GM19035 (cell line): ENCODE results near the gene NLRC5.
"Not testable (repeated sequence)": the region's sequence is repeated elsewhere in the genome, so short reads cannot be mapped to it uniquely, and the experiment has no call there.

ENCODE experiments used
- ATAC-seq: cut with Tn5 transposase; IDR thresholded peaks from one replicate; pipeline ENCODE4 v1.9.1; 2021; ENCODE audit not compliant: unreplicated experiment

Gene NLRC5

DNA sequence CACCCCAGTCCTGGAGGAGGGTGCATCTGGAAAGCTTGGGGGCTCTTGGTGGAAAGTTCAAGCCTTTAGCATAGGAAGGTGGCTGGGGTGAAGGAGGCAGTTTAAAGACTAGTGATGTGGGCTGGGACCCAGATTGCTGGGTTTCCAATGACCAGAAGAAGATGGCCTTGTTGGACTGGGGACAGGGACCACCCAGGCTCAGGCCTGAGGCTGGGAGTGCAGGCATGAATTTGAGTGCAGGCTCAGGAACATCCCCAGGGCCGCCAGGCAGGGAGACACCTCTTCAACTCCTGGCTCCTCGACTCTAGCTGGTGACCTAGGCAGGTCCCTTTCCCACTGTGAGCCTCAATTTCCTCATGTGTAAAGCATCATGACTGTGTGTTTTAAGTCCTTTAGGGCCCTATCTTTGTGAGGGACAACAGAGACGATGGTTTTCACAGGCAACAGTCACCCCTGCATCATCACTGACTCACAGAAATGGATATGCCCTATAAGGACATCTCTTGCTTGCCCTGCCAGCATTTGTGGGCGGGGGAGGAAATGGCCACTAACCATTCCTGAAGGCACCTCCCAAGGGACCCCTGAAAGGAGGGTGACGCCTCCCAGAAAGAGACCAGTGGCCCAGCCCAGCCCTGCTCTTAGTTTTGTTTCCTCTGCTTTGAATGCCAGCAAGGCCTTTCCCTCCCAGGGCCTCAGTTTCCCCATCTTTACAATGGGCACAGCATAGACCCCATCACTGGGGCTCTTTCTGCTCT lies 11.1 kb downstream of the NLRC5 start:
- ATAC-seq = no peak

GRCh38 chr16:57001026-57001679 lies 11.8 kb downstream of the NLRC5 start:
- ATAC-seq = no peak

DNA sequence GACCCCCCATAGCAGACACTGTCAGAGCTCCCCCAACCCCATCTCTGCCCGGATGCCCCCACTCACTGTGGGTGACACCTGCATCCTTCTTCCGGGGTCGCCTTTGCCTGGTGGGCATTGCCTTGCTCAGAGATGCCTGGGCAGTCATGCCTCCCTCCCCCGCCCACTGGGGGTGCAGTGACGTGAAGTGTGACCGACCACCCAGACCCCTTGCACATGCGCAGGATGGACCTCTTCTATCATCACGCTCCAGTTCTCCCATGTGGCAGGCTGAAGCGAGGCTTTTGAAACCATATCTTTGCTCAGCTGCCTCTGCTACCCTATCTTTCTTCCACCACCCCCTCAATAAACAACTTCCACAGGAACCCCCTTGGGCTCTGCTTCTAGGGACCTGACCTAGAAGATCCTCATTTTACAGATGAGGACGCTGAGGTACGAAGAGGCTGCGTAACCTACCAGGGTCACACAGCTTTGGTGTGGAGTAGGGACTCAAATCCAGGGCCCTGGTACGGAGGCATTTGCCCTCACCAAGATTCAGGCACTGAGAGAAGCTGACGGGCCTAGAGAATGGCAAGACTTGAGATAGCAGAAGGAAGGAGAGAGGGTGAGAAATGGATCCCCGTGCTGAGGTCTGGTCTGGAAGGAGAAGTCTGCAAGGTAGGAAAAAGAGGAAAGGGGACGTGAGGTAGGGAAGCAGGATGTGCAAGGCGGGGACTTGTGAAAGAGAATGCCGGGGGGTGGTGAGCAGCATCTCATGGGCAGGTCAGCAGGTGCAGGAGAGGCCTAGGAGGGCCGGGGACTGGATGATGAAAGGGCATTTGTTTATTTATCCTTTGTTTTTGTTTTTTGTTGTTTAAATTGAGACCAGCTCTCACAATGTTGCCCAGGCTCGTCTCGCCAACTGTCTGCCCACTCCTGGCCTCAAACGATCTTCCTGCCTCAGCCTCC lies 14.4 kb downstream of the NLRC5 start:
- no peak for ATAC-seq

DNA sequence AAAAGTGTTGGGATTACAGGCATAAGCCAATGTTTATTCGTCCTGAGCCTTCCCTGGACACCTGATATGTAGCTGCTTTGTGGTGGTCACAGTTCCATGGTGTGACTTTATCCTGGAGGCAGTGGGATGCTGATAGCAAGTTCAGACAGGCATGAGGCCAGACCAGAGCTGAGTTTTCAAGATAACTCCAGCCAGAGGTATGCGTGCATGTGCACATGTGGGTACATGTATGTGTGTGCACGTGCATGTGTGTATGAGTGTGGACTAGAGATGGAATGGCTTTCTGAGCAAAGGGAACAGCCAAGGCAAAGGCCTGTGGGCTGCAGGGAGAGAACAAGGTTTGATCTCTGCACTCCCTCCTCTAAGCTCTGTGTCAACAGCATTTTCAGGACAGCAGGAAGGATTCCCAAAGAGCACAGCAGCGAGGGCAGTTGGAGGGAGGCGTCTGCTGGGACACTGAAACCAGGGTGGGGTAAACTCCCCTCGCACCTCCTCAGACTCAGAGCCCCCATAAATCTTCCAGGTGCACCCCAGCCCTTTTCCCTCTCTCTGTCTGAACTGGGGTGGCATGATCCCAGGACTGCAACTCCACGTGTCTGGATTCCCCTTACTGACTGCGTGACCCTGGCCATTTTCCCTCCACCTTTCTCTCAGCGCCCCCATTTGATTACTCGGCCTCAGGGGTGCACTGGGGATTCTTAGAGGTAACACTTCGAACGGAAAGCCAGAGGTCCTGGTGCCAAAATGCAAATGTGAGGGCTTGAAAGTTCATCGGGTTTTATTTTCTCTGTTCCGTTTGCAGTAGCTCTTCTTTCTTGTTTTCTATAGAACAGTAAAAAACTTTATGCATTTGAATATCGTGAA lies 15.3 kb downstream of the NLRC5 start:
- peak; percentile 37 for ATAC-seq

- ATAC-seq = not testable (repeated sequence)
Observed at GRCh38 chr16:57005597-57005996, 16.2 kb downstream of the NLRC5 start.

DNA sequence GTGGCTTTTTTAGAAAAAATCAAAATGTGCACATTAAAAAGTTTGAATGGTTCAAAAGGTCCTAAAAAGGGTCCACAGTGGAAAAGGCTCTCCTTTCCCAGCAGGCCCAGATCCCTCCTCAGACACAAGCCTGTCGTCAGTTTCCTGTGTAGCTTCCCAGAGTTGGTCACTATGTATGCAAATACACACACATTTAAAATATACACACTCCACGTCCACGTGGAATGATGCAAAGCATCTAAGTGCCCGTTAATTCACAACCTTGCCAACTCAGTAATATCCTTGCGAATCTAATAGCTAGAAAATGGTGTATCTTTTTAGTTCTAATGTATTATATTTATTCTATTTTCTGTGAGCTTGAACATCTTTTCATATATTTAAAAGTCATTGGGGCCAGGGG lies 17.7 kb downstream of the NLRC5 start:
- no peak for ATAC-seq

GRCh38 chr16:57007530-57007929 lies 18.2 kb downstream of the NLRC5 start:
- ATAC-seq = no peak

GRCh38 chr16:57008440-57008839 lies 19.1 kb downstream of the NLRC5 start:
- ATAC-seq = no peak

DNA sequence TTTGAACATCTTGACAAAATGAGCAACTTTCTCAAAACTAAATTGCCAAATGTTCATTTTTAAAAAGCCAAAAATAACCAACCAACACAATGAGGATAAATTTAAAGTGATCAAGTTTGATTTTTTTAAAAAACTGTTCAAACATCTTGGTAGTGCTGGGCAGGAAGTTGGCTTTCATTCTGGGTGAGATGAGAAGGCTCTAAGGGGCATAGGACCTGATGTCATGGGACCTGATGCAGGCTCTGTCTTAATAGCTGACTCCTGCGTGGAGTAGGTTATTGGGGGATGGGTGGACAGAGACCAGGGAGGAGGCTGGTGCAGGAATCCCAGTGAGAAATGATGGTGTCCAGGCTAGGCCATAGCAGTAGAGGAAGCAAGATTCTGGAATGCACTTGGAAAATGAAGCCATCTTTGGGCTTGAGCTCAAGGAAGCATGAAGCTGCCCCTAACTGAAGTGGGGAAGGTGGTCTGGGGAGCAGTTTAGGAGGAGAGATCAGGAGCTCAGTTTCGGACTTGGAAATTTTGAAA lies 20.4 kb downstream of the NLRC5 start:
- ATAC-seq = no peak

- ATAC-seq = no peak
Observed at GRCh38 chr16:57012353-57012752, 23.0 kb downstream of the NLRC5 start.

GRCh38 chr16:57013229-57013628 lies 23.9 kb downstream of the NLRC5 start:
- ATAC-seq = no peak

GRCh38 chr16:57013902-57014301 lies 24.5 kb downstream of the NLRC5 start:
- no peak for ATAC-seq

DNA sequence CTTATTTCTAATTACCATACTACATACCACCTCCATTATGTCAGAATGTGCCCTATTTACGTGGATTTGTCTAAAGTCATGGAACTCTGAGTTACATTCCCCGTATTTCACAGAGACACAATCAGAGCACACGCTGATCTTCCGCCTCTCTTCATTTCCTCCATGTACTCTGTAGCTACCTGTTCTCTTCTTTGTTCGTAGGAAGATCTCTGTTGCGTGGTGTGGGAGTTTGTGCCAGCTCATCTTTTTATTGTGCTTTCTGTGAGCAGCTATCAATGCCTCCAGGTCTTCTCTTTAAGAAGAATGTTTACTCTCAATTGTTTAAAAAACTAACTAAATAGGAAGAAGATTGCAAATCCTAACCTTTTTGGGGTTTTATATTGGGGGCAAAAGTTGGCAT lies 26.9 kb downstream of the NLRC5 start:
- ATAC-seq = no peak

DNA sequence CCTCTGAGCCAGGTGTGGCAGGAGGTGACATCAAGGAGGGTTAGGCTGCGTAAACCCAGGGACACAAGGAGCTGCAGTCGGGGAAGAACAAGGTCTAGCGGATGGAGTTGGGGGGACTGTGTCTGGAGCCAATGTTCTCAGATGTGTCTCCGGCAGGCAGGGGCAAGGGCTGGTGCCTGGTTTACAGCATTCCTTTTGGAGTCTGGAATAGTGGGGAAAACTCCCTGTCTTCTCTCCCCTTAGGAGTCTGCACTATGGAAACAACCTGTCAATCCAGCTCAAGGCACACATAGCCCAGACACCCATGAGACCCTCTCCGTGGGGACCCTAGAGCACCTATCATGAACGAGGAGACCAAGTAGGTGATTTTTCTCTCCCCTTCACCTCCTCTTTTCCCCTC lies 27.5 kb downstream of the NLRC5 start:
- ATAC-seq = no peak

DNA sequence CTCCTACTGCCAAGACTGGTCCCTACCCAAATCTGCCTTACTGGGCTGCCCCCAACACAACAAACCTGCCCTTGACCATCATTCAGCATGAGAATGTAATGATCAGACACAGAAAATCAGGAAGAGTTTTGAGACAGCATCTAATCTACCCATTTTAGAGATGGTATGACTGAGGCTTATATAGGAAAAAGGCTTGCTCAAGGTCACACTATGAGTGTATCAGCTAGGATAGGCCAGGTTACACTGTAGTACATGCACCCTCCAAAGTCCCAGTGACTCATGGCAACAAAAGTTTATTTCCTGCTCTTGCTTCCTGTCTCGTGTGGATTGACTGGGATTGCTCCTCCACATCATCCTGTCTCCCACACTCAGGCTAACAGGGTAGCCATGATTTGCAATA lies 27.9 kb downstream of the NLRC5 start:
- ATAC-seq = no peak

DNA sequence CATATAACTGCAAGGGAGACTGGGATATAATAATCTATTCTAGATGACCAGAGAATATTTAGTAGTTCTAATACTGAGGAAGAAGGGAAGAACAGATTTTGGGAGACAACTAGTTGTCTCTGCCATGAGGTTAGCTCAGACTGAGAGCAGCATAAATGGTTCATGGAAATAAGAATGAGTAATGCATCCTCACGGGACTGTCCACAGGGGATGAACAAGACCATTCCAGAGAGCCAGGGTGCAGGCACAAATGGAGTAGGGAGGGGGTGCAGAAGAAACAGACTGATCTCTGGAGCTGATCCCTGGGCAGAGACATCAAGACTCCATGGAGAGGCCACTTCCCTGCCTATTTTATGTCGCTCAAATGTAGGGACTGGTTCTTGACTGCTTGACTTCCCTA lies 30.4 kb downstream of the NLRC5 start:
- no peak for ATAC-seq

DNA sequence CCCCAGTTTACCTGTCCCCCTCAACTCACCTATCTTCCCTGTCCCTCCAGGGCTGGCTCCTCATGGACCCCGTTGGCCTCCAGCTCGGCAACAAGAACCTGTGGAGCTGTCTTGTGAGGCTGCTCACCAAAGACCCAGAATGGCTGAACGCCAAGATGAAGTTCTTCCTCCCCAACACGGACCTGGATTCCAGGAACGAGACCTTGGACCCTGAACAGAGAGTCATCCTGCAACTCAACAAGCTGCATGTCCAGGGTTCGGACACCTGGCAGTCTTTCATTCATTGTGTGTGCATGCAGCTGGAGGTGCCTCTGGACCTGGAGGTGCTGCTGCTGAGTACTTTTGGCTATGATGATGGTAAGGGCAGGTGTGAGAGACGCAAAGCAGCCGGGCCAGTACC lies 31.3 kb downstream of the NLRC5 start:
- no peak for ATAC-seq

DNA sequence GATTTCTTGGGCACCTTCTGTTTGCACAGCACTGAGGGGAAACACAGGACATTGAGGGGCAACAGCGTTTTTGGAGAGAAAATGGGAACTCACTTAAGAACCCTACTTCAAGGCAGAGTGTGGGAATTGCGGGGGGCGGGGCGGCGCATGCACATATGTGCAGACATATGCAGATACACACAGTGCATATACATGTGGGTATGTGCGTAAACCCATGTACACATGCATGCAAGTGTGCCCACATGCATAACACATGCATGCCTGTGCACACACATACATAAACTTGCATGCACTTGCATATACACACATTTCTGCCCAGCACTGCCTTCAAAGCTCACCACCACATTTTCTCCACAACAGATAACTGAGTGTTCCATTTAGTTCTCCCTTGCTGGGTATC lies 32.4 kb downstream of the NLRC5 start:
- no peak for ATAC-seq

DNA sequence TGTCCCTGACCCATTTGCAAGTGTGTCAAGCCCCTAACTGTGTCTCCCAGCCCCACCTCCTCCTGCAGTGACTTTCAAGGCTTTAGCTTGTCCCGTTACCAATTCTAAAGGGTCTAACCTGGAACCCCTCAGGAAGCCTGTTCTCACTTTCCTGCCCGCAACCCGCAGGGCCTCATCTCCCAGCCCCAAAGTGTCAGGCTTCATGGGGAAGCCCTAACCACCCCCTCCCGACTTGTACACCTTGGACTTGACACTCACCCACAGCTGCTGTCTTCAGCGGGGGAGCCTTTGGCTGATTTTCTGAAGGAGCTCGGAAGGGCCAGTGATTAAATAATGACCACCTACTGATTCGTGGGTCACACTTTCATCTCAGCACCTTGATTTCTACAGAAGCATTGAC lies 33.1 kb downstream of the NLRC5 start:
- ATAC-seq = no peak

- ATAC-seq = no peak
Observed at GRCh38 chr16:57023541-57024249, 34.3 kb downstream of the NLRC5 start.
